GM23248 (cell line): Measurements from ENCODE around the gene PLD1.

Source experiments
- EZH2 ChIP-seq: fragments of 200-600 bp; sonication (generic); IDR thresholded peaks from 2 replicates; pipeline ENCODE4 v1.6.1; 2018; ENCODE audit warnings: antibody characterized with exemption, mild to moderate bottlenecking; ENCODE audit not compliant: insufficient read depth, poor library complexity, severe bottlenecking
- EZH2phosphoT487 ChIP-seq: fragments of 200-600 bp; sonication (generic); IDR thresholded peaks from 2 replicates; pipeline ENCODE4 v1.6.1; 2018; ENCODE audit warnings: antibody characterized with exemption, moderate library complexity, mild to moderate bottlenecking, low read depth; ENCODE audit not compliant: insufficient read depth

GRCh38 chr3:171663805-171664204, 146.5 kb downstream of the PLD1 start:
- TF ChIP-seq EZH2 (no peak), EZH2phosphoT487 (no peak)
